ENCODE results near the gene FAM78A. TPM values are rescaled to one million over a fixed set of nuclear protein-coding genes. Genes with fewer than 3 reads are reported as not detected.

Gene FAM78A
- 10 to 100 TPM; 76.8 to 80.0 TPM for total RNA-seq

DNA sequence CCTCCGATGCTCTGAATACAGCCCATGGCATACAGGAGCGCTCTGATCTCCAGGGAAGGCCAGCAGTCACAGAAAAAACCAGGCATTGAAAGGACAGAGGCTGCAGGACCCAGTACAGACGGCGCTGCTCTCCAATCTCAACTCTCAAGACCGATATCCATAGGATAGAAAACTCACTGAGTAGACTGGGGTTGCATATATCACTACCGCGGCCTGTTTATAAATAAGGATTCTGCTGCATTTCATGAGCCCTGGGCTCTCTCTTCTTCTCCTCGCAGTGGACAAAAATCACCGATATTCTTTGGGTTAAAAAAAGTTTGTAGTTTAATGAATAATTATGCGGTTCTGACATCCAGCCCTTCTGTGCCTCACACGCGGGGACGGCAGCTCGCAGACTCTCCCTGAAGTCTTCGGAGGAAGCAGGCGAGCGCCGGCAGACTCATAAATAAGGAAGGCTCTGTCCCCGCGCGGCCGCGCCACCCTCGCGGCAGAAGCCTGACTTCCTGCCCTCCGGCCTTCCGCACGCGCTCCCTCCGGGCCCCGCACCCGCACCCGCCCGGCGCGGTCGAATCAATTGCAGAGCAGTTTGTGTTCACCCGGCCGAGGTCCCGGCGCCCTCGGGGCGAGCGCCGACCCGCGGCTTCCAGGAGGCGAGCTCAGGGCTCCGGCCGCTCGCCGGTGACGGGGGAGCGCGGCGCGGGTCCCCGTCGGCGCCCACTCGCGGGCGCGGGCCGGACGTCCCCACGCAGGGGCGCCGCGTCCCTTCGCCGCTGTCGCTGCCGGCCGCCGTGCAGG, at the start of gene FAM78A:
TSS of gene FAM78A (minus strand) at position 417 of the 795 bp plus-strand sequence. CDS start at position 86, 331 bp downstream.
- H3K4me3 Mint-ChIP-seq, result peak within 1 kb of the TSS; percentile 99
- H3K4me1 Mint-ChIP-seq, result peaks cover 30% of the 10 kb centered on the region
- H3K36me3 Mint-ChIP-seq, result peaks cover 45% of the 10 kb centered on the region
- peaks cover 5% of the 10 kb centered on the region for H3K27me3 Mint-ChIP-seq
- ATAC-seq (peak; percentile 7), DNase-seq (peak; percentile 75)
- H3K27ac Mint-ChIP-seq, result peak within 1 kb of the TSS; percentile 99
- CTCF ChIA-PET, result interaction anchor here (1.0 to 11.9 kb wide), 6 partner anchors 10 to 97 kb away, joined by 3 to 177 read pairs (median 4); no protein-coding TSS in a partner anchor
- no peaks in the 10 kb centered on the region for H3K9me3 Mint-ChIP-seq (ENCODE audit: low read depth)

- DNase-seq (no peak), ATAC-seq (no peak)
- Mint-ChIP-seq H3K4me3 (no peak overlapping the region), H3K27ac (no peak overlapping the region), H3K36me3 (no peaks in the 10 kb centered on the region), H3K4me1 (no peaks in the 10 kb centered on the region), H3K27me3 (peaks cover 5% of the 10 kb centered on the region), H3K9me3 (ENCODE audit: low read depth) (no peaks in the 10 kb centered on the region)
- CTCF ChIA-PET, result interaction anchor here (2.7 kb wide), 1 partner anchor 11 kb away, joined by 10 read pairs; no protein-coding TSS in a partner anchor
Measured at GRCh38 chr9:131324736-131325679, 48.7 kb upstream of the FAM78A start.

DNA sequence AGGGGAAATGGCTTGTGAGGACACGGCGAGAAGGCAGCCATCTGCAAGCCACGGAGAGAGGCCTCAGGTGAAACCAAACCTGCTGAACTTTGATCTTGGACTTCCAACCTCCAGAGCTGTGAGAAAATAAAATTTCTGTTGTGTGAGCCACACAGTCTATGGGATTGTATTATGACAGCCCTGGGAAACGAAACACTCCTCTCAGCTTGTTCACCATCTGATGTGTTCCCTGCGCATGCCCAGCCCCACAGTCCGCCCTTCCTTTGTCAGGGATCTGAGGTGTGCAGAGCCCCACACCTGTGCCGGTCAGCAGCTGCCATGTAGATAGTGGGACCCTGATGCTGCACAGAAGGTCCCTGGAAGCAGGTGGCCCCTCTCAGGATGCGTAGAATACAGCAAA, 47.3 kb upstream of the FAM78A start:
- H3K36me3 Mint-ChIP-seq, result no peaks in the 10 kb centered on the region
- H3K4me3 Mint-ChIP-seq, result no peak overlapping the region
- H3K27me3 Mint-ChIP-seq, result peaks cover 2% of the 10 kb centered on the region
- H3K27ac Mint-ChIP-seq, result no peak overlapping the region
- H3K4me1 Mint-ChIP-seq, result no peaks in the 10 kb centered on the region
- H3K9me3 Mint-ChIP-seq (ENCODE audit: low read depth), result no peaks in the 10 kb centered on the region
- CTCF ChIA-PET, result interaction anchor here (2.7 kb wide), 1 partner anchor 13 kb away, joined by 10 read pairs; no protein-coding TSS in a partner anchor
- DNase-seq (no peak), ATAC-seq (no peak)

DNA sequence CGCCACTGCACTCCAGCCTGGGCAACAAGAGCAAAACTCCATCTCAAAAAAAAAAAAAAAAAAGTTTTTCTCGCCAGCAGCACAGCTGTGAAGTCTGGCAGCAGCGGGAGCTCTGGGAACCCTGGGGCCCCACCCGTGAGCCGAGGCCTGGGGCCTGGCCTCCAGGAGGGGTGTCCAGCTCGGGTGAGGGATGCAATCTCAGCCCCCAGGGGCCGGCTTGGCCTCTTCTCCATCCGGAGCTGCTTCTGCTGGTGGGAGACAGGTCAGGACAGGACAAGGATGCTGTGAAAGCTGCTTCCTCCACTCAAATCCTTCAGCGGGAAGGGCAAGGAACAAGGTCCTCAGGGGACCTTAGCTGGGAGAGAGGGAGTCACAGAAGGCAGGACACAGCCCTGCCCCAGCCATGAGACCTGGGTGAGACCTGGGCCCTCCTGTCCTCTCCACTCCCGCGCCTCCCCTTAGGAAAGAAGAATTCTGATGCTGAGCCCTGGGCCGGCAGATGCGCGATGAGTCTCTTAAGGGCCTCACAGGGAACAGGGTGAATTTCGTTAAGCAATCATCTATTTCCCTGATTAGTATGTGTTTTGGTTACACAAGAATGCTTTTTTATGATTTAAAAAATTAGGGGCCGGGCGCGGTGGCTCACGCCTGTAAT, 43.8 kb upstream of the FAM78A start:
- ATAC-seq (no peak), DNase-seq (no peak)
- Mint-ChIP-seq H3K27me3 (no peaks in the 10 kb centered on the region), H3K4me1 (no peaks in the 10 kb centered on the region), H3K36me3 (no peaks in the 10 kb centered on the region), H3K27ac (no peak overlapping the region), H3K4me3 (no peak overlapping the region), H3K9me3 (ENCODE audit: low read depth) (no peaks in the 10 kb centered on the region)
- CTCF ChIA-PET, result no interaction called here

DNA sequence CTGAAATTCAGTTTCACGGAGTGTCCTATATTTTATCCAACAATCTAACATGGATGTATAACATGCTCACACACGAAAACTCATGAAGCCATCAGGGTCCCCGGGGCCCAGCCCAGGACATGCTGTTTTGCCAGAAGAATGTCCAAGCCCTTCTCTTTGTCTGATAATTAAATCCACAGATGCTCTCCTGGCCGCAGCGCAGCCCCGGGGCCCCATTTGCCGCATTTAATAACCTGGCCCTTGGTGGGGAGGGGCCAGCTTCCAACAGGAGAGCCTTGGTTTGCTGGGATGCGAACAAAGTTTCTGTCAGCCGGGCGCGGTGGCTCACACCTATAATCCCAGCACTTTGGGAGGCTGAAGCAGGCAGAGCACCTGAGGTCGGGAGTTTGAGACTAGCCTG, 43.2 kb upstream of the FAM78A start:
- ATAC-seq (no peak), DNase-seq (no peak)
- CTCF ChIA-PET, result interaction anchor here (0.8 kb wide), 1 partner anchor 143 kb away, joined by 3 read pairs; no protein-coding TSS in a partner anchor
- Mint-ChIP-seq H3K4me1 (no peaks in the 10 kb centered on the region), H3K9me3 (ENCODE audit: low read depth) (no peaks in the 10 kb centered on the region), H3K36me3 (no peaks in the 10 kb centered on the region), H3K27me3 (no peaks in the 10 kb centered on the region), H3K4me3 (no peak overlapping the region), H3K27ac (no peak overlapping the region)

DNA sequence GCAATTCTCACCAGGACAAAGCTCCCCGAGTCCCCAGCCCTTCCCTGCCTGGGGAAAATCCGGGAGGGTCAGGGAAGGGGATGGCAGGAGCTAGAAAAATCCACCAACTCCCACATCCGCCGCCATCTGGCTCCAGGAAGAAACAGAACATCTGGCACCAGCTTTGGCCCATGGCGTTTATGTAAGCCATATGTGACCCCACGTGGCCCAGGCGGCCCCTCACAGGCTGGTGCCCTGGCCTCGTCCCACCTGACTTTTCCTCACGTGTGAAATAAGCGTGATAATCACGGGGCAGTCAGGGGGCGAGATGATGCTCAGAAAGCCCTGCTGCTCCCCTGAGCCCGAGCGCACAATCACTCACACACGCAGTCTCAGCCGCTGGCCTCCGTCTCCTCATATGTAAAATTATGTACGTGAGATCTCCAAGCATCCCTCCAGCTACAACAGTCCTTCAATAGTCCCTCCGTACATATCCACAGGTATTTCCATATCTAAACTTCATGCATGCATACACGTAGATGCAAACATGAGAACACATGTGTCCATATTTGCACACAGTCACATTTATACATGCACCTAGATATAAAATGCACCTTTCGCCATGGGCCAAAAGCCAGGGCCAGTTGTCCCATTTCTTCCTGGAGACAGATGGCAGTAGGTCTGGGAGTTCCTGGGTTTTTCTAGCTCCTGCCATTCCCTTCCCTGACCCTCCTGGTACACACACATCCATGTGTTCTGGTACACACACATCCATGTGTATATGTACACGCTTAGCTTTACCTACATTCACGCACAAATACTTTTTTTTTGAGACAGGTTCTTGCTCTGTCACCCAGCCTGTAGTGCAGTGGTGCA, 42.1 kb upstream of the FAM78A start:
- Mint-ChIP-seq H3K4me1 (no peaks in the 10 kb centered on the region), H3K27me3 (no peaks in the 10 kb centered on the region), H3K36me3 (no peaks in the 10 kb centered on the region), H3K4me3 (no peak overlapping the region), H3K9me3 (ENCODE audit: low read depth) (no peaks in the 10 kb centered on the region), H3K27ac (no peak overlapping the region)
- no peak for ATAC-seq
- CTCF ChIA-PET, result interaction anchor here (0.8 kb wide), 1 partner anchor 142 kb away, joined by 3 read pairs; no protein-coding TSS in a partner anchor
- DNase-seq, result no peak

DNA sequence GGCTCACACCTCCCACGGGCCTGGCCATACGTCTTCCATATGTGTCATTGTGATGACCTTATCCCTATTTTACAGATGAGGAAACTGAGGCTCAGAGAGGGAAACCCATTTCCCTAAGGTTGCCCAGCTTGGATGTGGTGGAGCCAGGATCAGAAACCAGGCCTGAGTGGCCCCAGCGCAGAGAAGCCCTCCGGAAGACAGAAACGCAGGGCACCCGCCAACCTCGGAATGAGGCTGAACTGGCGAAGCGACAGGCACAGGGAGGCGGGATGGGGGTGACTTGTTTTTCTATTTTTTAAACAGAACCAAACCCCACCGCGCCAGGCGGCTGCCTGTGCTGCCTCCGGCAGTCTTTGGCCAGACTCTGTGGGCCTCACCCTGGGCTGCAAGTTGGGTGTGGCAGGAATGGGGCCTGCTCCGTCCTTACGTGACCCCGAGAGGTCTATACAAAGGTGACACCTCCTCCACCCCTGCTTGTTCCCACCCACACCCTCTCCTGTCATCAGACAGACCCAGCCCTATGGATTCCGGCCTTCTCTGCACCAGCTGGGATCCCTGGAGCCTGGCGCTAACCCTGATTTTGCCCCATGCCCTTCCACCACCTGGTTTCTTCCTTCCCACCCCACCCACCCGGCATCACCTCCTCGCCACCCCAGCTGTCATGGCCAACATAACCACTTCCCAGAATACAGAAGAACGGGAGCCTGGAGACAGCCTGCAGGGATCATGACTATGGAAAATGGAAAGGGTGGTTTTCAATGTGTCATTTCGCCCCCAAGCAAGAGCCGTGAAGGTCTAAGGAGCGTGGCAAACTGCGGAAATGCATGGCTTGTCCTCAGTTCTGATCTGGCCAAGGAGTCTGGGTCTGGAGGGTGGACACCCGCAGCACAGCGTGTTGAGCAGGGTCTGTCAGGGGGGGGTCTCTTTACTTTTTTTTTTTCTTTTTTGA, 36.8 kb upstream of the FAM78A start:
- no peaks in the 10 kb centered on the region for H3K36me3 Mint-ChIP-seq
- no peaks in the 10 kb centered on the region for H3K27me3 Mint-ChIP-seq
- DNase-seq, result no peak
- ATAC-seq, result no peak
- H3K9me3 Mint-ChIP-seq (ENCODE audit: low read depth), result no peaks in the 10 kb centered on the region
- CTCF ChIA-PET, result interaction anchor here (0.8 kb wide), 1 partner anchor 23 kb away, joined by 3 read pairs; no protein-coding TSS in a partner anchor
- H3K4me1 Mint-ChIP-seq, result peaks cover 11% of the 10 kb centered on the region
- H3K4me3 Mint-ChIP-seq, result no peak overlapping the region
- H3K27ac Mint-ChIP-seq, result no peak overlapping the region

GRCh38 chr9:131312246-131312645, 35.9 kb upstream of the FAM78A start:
- ATAC-seq, result no peak
- Mint-ChIP-seq H3K9me3 (ENCODE audit: low read depth) (no peaks in the 10 kb centered on the region), H3K27ac (no peak overlapping the region), H3K36me3 (no peaks in the 10 kb centered on the region), H3K4me1 (peaks cover 11% of the 10 kb centered on the region), H3K4me3 (no peak overlapping the region), H3K27me3 (no peaks in the 10 kb centered on the region)
- CTCF ChIA-PET, result interaction anchor here (0.8 kb wide), 1 partner anchor 34 kb away, joined by 3 read pairs; no protein-coding TSS in a partner anchor
- no peak for DNase-seq

- Mint-ChIP-seq H3K9me3 (ENCODE audit: low read depth) (no peaks in the 10 kb centered on the region), H3K27me3 (no peaks in the 10 kb centered on the region), H3K4me1 (peaks cover 11% of the 10 kb centered on the region), H3K27ac (peak overlapping the region; percentile 68), H3K4me3 (peak overlapping the region; percentile 38), H3K36me3 (no peaks in the 10 kb centered on the region)
- CTCF ChIA-PET, result no interaction called here
- ATAC-seq (peak; percentile 98), DNase-seq (peak; percentile 82)
Measured at GRCh38 chr9:131310833-131311554, 34.7 kb upstream of the FAM78A start.

DNA sequence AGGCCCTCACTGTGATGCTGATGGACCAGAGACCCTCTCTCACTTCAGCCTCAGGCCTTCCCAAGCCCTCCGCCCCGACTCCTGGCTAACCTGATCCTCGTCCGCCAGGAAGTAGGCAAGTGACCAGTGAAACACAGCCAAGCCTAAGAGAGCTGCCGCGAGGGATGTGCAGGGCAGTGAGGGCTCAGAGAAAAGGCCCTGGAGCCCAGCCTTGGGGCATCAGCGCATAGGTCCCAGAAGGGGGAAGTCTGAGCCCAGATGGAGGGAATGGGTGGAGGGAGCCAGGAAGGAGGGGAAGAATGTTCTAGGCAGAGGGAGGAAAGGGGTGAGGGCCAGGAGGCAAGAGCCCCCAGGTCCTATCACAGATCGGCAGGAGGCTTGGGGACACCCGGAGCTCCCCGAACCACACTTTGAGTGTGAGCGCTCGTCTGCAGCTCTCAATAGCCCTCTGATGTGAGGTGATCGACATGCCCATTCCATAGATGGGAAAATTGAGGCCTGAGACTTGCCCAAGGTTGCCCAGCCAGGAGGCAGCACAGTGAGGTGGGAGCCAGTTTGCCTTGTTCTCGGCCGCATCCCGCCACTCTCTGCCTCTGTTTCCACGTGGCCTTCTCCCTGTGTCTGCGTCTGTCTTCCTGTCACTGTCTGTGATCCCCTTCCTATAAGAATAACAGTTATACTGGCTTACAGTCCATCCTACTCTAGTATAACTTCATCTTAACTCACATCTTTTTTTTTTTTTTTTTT, 33.4 kb upstream of the FAM78A start:
- Mint-ChIP-seq H3K36me3 (no peaks in the 10 kb centered on the region), H3K4me1 (peaks cover 11% of the 10 kb centered on the region), H3K4me3 (no peak overlapping the region), H3K27me3 (no peaks in the 10 kb centered on the region), H3K9me3 (ENCODE audit: low read depth) (no peaks in the 10 kb centered on the region), H3K27ac (no peak overlapping the region)
- ATAC-seq, result no peak
- CTCF ChIA-PET, result interaction anchor here (1.6 kb wide), 1 partner anchor 31 kb away, joined by 4 read pairs; no protein-coding TSS in a partner anchor
- DNase-seq, result no peak

Measured in activated CD8-positive, alpha-beta memory T cell treated with anti-CD3 and anti-CD28 coated beads, Interleukin-2, amount 10 ng/mL, durations not matched to agents 7 days and 5 days (primary cell).